DOHH2 (cell line): ENCODE results near the gene TRIOBP.

Experiments used
- H3F3A ChIP-seq: fragments of 200-600 bp; sonication (generic), shearing (Covaris generic); 2 replicates; pipeline ENCODE4 v1.6.0; 2016; ENCODE audit warnings: antibody characterized with exemption, mild to moderate bottlenecking; ENCODE audit not compliant: control insufficient read depth, insufficient read depth
- H3K27ac ChIP-seq: fragments of 200-600 bp; sonication (generic); 2 replicates; pipeline ENCODE4 v1.5.1; 2014; ENCODE audit warnings: low read depth, mild to moderate bottlenecking, low read length, moderate library complexity
- H3K27me3 ChIP-seq: fragments of 200-600 bp; sonication (generic); 2 replicates; pipeline ENCODE4 v1.6.1; 2014; ENCODE audit warnings: mild to moderate bottlenecking, low read length, mixed read lengths; ENCODE audit not compliant: control insufficient read depth
- H3K36me3 ChIP-seq: fragments of 200-600 bp; sonication (generic); 2 replicates; pipeline ENCODE4 v1.6.1; 2014; ENCODE audit warnings: mild to moderate bottlenecking, low read length, moderate library complexity, mixed read lengths; ENCODE audit not compliant: control insufficient read depth
- H3K4me1 ChIP-seq: fragments of 200-600 bp; sonication (generic); 2 replicates; pipeline ENCODE4 v1.6.1; 2014; ENCODE audit warnings: mild to moderate bottlenecking, low read length, mixed read lengths; ENCODE audit not compliant: control insufficient read depth
- H3K4me2 ChIP-seq: fragments of 200-600 bp; sonication (generic); 2 replicates; pipeline ENCODE4 v1.6.0; 2014; ENCODE audit warnings: mild to moderate bottlenecking, low read length, moderate library complexity
- H3K4me3 ChIP-seq: fragments of 200-600 bp; sonication (generic); 2 replicates; pipeline ENCODE4 v1.5.1; 2014; ENCODE audit warnings: mild to moderate bottlenecking, low read length, mixed read lengths
- H3K79me2 ChIP-seq: fragments of 200-600 bp; sonication (generic); 2 replicates; pipeline ENCODE4 v1.6.1; 2014; ENCODE audit warnings: mild to moderate bottlenecking, low read length, mixed read lengths; ENCODE audit not compliant: control insufficient read depth
- H3K9me2 ChIP-seq: fragments of 200-600 bp; sonication (generic); replicated peaks from 2 replicates; pipeline ENCODE4 v1.6.1; 2014; ENCODE audit warnings: mild to moderate bottlenecking, low read length, mixed read lengths; ENCODE audit not compliant: control insufficient read depth
- H3K9me3 ChIP-seq: fragments of 200-600 bp; sonication (generic); 2 replicates; pipeline ENCODE4 v1.6.1; 2014; ENCODE audit warnings: antibody characterized with exemption, low read length, mixed read lengths; ENCODE audit not compliant: control insufficient read depth, insufficient read depth
- H4K20me1 ChIP-seq: fragments of 200-600 bp; sonication (generic); 2 replicates; pipeline ENCODE4 v1.6.0; 2014; ENCODE audit warnings: low read depth, mild to moderate bottlenecking, antibody characterized with exemption, low read length, moderate library complexity; ENCODE audit not compliant: control insufficient read depth, insufficient read depth
- EZH2phosphoT487 ChIP-seq: fragments of 200-600 bp; sonication (generic); IDR thresholded peaks from 2 replicates; pipeline ENCODE4 v1.6.1; 2017; ENCODE audit warnings: borderline replicate concordance, mild to moderate bottlenecking, antibody characterized with exemption, low read length, moderate library complexity, mixed read lengths
- TF ChIP-seq, protein P1 (sequence below): fragments of 200-600 bp; sonication (generic); IDR thresholded peaks from one replicate; pipeline ENCODE4 v1.5.1; 2014; ENCODE audit warnings: antibody characterized with exemption, mild to moderate bottlenecking, low read depth, low read length; ENCODE audit not compliant: poor library complexity, severe bottlenecking

TRIOBP gene

DNA sequence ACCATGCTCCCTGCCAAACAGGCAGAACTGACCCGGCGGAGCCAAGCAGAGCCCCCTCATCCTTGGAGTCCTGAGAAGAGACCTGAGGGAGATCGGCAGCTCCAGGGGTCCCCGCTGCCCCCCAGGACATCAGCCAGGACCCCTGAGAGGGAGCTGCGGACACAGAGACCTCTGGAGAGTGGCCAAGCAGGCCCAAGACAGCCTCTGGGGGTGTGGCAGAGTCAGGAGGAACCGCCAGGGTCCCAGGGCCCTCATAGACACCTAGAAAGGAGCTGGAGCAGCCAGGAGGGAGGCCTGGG lies 37.5 kb downstream of the TRIOBP start:
- no peaks in the 10 kb centered on the region for H3K79me2 ChIP-seq
- 0 out of 2 replicates have a peak, but pooled peaks cover 3% of the 10 kb centered on the region for H3K4me1 ChIP-seq
- H4K20me1 ChIP-seq, result no peaks in the 10 kb centered on the region
- H3K27ac ChIP-seq, result no peak overlapping the region
- no peaks in the 10 kb centered on the region for H3K36me3 ChIP-seq
- H3K4me2 ChIP-seq, result no peak overlapping the region
- no peaks in the 10 kb centered on the region for H3K9me3 ChIP-seq
- no peak overlapping the region for H3K4me3 ChIP-seq
- H3K9me2 ChIP-seq, result no peaks in the 10 kb centered on the region
- TF ChIP-seq EZH2phosphoT487, result no peak
- TF ChIP-seq, protein P1, sequence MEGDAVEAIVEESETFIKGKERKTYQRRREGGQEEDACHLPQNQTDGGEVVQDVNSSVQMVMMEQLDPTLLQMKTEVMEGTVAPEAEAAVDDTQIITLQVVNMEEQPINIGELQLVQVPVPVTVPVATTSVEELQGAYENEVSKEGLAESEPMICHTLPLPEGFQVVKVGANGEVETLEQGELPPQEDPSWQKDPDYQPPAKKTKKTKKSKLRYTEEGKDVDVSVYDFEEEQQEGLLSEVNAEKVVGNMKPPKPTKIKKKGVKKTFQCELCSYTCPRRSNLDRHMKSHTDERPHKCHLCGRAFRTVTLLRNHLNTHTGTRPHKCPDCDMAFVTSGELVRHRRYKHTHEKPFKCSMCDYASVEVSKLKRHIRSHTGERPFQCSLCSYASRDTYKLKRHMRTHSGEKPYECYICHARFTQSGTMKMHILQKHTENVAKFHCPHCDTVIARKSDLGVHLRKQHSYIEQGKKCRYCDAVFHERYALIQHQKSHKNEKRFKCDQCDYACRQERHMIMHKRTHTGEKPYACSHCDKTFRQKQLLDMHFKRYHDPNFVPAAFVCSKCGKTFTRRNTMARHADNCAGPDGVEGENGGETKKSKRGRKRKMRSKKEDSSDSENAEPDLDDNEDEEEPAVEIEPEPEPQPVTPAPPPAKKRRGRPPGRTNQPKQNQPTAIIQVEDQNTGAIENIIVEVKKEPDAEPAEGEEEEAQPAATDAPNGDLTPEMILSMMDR, result no peak
- peaks cover 3% of the 10 kb centered on the region; the same call in 1 of the 2 replicates for H3K27me3 ChIP-seq
- no peaks in the 10 kb centered on the region for H3F3A ChIP-seq

DNA sequence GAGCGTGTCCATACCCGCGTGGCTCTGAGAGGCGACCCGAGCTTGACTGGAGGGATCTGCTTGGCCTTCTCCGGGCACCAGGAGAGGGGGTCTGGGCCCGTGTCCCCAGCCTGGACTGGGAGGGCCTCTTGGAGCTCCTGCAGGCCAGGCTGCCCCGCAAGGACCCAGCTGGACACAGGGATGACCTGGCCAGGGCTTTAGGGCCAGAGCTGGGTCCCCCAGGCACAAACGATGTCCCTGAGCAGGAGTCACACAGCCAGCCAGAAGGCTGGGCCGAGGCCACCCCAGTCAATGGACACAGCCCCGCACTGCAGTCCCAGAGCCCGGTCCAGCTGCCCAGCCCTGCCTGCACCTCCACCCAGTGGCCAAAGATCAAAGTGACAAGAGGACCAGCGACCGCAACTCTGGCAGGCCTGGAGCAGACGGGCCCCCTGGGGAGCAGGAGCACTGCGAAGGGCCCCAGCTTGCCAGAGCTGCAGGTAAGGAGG lies 38.2 kb downstream of the TRIOBP start:
- Histone ChIP-seq H3K27me3 (peaks cover 2% of the 10 kb centered on the region; the same call in 1 of the 2 replicates), H3K4me3 (no peak overlapping the region), H3F3A (no peaks in the 10 kb centered on the region), H3K4me2 (no peak overlapping the region), H3K9me3 (no peaks in the 10 kb centered on the region), H3K79me2 (no peaks in the 10 kb centered on the region), H4K20me1 (no peaks in the 10 kb centered on the region), H3K36me3 (no peaks in the 10 kb centered on the region), H3K9me2 (no peaks in the 10 kb centered on the region), H3K27ac (no peak overlapping the region), H3K4me1 (0 out of 2 replicates have a peak, but pooled peaks cover 3% of the 10 kb centered on the region)
- TF ChIP-seq EZH2phosphoT487, result no peak
- TF ChIP-seq, protein P1, result no peak

DNA sequence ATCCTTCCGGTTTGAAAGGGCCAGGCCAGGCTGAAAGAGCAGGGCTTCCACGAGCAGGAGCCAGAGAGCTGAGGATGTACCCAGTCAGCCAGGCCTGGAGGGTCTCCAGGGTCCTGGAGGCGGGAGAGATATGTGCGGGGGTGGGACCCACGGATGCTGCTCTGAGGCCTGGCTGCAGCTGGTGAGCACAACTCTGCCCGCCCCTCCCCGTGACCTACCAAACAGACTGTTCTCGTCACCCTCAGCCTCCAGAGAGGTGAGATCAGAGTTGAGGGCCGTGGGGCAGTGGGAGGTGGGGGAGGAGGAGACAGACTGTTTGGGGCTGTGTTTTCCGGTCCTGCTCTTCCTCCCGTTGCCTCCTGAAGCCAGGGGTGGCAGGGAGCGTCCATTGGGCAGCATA lies 42.2 kb downstream of the TRIOBP start:
- Histone ChIP-seq H3K4me2 (no peak overlapping the region), H3K9me2 (no peaks in the 10 kb centered on the region), H3F3A (no peaks in the 10 kb centered on the region), H3K27me3 (no peaks in the 10 kb centered on the region), H3K27ac (no peak overlapping the region), H3K36me3 (no peaks in the 10 kb centered on the region), H4K20me1 (no peaks in the 10 kb centered on the region), H3K79me2 (no peaks in the 10 kb centered on the region), H3K9me3 (no peaks in the 10 kb centered on the region), H3K4me3 (no peak overlapping the region), H3K4me1 (no peaks in the 10 kb centered on the region)
- TF ChIP-seq, protein P1, result no peak
- TF ChIP-seq EZH2phosphoT487, result no peak
